ENCODE measurements around the gene CYB5RL.

The CYB5RL gene

DNA sequence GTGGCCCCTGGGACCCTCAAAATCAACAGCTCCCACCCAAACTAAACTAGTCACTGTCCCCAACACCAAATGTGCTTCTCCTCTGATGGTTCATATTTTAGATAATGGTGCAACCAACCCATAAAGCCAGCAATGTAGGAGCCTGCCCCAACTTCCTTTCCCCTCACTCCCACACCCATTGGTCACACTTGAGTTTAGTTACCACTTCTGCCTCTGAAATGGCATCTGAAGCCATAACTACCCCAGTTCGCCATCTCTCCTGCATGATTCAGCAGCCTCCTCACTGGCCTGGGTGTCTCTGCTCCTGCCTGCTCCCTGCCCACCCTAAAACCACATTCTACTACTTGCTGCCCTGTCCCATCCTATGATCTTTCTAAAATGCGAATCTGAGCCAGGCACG lies 43.6 kb downstream of the CYB5RL start:
- DNase-seq = no peak

DNA sequence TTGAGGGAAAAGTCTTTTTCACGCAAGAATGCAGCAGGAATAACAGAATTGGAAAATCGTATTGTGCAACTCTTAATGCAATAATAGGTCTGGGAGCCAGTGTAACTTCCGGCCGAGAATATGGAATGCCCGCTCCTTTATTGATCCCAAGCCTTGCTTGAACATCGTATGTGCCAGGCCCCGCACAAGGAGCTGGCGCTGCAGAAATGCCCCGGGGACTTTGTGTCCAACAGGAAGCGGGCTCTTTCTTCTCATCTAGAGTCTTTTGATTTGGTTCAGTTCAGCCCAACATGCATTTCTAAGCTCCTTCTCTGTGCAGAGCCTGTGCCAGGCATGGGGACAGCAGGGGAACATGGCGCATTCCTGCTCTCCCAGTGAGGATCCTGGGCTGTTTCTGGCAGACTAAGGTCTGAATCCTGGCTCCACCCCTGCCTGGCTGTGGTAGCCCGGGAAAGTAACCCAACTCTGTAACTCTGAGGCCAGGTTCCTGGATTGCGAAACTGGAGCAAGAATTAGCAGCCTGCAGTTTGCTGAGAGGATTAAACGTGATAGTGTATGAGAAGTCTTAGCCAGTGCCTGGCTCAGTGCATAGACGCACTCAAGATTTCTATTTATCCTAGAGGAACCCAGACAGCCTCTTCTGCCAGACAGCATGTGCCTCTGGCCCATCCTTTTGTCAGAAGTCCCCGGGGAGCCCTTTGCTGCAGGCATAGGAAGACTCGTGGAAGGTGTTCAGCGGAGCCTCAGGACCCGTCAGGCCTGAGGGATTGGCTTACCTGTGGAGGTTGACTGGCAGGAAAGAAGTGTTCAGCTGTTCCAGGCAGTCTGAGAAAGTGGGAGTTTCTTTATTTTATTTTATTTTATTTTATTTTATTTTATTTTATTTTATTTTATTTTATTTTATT lies 46.0 kb downstream of the CYB5RL start:
- no peak for DNase-seq

DNA sequence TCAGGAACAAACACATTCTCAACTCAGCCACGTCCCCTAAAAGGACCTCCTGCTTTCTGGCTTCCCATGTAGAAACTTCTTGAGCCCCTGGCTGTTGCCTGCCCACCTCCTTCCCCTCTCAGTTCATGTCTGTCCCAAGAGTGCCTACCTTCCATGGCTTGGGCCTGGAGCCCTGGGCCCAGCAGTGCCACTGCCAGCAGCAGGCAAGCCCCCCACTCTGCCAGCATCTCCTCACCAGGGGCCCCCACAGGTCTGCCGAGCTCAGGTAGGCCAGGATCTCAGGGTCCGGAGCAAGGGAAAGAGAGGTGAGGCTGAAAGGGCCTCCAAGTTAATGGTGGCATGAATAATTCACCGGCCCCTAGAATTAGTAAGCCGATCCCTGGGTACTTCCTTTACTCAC lies 47.1 kb downstream of the CYB5RL start, which contains the start of gene CDCP2:
TSS of gene CDCP2 (minus strand) at position 305 of the 400 bp plus-strand sequence. CDS start at position 227, 78 bp downstream.
- DNase-seq = no peak

DNA sequence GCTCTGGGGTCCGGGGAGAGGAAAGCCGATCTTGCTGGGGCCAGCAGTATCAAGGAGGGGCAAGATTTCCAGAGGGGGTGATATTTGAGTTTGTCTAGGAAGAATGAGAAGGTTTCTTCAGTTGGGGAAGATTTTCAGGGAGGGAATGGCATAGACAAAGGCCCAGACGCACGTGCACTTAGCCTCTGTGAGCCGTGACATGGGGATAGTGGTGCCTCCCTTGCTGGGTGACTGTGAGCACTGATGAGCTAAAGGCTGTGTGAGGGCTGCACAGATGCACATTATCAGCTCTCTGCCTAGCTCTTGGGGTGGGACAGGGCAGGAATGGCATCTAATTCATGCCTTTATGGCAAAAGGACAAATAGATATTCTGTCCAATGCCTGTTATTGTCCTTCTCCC lies 48.8 kb downstream of the CYB5RL start:
- DNase-seq = no peak
